SK-N-MC (cell line): Measurements from ENCODE around the gene MINDY4B.

Source experiments
- EZH2 ChIP-seq: fragments of 200-600 bp; sonication (generic); IDR thresholded peaks from one replicate; pipeline ENCODE4 v1.6.1; 2017; ENCODE audit warnings: antibody characterized with exemption
- FOXP2 ChIP-seq: optimal IDR thresholded peaks from 2 replicates; pipeline ENCODE3; 2011; ENCODE audit warnings: mild to moderate bottlenecking, moderate library complexity; ENCODE audit not compliant: insufficient read depth; ENCODE audit errors: extremely low read length, control extremely low read depth
- POLR2AphosphoS5 ChIP-seq: IDR thresholded peaks from 2 replicates; pipeline ENCODE4 v1.6.1; 2012; ENCODE audit warnings: mild to moderate bottlenecking, low read depth, low read length, borderline replicate concordance

- no peak for TF ChIP-seq POLR2AphosphoS5
- no peak for TF ChIP-seq EZH2
- TF ChIP-seq FOXP2, result no peak
Measured at GRCh38 chr3:150823277-150823676, 82.0 kb downstream of the MINDY4B start.
